Islet of Langerhans (tissue), 1 donor: ENCODE measurements around the gene TOR1AIP1.
A peak's percentile ranks its signal among the peaks of the same experiment; 100 is the strongest.

Experiments
- FAIRE-seq: peaks from one replicate; lab custom pipeline; 2011; peaks lifted over from hg19 to GRCh38; lab: Jason Lieb, UNC

TOR1AIP1 gene

DNA sequence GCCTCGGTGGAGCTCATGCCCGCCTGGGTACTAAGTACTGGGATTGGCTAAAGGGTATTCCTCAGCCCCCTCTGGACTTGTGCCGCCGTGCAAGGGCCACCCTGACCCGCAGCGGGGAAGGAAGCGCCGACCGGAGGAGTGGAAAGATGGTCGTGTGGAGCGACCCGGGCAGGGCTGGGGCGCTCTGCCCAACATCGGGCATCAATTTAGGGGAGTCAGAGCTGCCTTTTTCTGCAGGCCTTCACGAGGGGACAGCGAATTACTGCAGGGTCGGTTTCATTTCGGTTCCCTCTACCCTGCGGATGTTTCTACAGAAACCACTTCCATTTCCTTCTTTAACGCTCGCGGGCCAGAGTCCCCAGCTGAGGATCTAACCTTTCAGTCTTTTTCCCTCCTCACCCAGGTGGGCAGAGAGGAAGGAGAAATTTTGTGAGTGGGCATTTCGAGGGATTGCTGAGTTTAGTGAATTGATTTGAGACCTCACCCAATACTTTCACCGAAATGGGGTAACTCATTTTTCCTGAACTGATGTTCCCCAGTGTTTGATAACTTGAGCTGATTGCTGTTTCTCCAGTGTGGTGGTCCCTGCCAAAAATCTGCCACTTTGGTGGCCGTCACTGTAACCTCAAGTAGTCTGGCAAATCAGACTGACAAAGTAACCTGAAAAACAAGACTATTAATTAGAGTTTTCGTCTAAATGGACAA lies 1.1 kb downstream of the TOR1AIP1 start:
- no peak for FAIRE-seq

DNA sequence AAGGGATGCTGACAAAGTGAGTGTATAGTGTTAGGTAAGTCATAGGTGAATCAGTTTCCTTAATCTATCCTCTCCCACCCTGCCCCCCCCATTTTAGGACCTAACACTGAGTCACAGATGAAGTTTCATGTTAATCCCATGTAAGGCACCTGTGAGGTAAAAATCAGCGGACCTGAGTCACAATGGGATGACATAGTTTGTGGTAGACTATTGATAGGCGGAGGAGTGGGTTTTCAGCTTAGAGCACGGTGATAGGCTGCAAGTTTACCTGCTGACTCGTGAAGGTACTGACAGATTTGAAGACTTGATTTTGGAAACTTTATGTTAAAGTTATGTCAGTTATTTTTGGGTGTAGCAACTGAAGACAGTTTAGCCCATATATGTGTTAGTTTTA lies 1.7 kb downstream of the TOR1AIP1 start:
- FAIRE-seq = no peak

GRCh38 chr1:179888071-179888470 lies 6.0 kb downstream of the TOR1AIP1 start:
- no peak for FAIRE-seq

DNA sequence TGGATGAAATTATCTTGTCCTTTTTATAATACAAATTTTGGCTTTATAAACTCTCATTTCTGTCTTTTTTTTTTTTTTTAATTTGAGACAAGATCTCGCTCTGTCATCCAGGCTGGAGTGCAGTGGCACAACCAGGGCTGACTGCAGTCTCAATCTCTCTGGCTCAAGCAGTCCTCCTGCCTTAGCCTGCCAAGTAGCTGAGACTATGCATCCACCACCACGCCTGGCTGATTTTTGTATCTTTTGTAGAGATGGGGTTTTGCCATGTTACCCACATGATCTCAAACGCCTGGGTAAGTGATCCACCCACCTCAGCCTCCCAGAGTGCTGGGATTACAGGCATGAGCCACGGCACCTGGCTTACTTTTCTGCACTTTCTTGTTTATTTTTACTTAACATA lies 7.5 kb downstream of the TOR1AIP1 start:
- FAIRE-seq = no peak

DNA sequence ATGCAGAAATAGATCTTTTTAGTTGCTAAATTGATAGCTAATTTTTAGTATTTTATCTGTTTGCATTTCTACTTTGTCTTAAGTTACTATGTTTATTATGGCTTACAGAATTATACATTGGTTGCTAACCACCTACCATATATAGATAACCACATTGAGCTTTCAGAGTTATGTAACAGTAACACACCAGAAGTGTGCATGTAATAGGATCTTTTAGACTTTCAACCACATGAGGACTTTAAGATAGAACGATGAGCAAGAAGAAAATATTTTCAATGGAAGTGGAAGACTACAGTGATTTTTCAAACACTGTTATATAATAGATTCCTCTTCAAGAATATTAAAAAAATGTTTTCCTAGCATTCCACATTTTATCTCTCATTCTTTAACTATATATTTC lies 28.8 kb downstream of the TOR1AIP1 start:
- peak; percentile 61 for FAIRE-seq

GRCh38 chr1:179911812-179912211 lies 29.7 kb downstream of the TOR1AIP1 start:
- FAIRE-seq = peak; percentile 13

GRCh38 chr1:179917601-179918429 lies 35.7 kb downstream of the TOR1AIP1 start:
- no peak for FAIRE-seq

DNA sequence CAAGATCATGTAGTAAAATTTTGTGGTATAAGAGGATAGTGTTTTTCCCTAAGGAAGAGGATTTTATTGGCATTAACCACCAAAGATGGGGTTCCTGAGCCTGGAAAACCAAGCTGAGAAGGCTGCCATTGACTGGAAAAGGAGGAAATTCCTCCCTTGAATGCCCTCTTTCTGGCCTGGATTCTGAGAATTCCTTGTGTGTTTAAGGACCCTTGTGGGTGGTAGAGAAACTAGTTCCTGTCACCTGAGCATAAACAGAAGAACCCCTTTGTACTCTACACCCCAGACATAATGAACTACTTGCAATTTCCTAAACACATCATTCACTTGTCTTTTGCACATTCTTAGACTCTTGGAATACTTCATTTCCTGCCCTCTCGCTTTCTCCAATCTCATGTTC lies 39.4 kb downstream of the TOR1AIP1 start:
- FAIRE-seq = no peak

DNA sequence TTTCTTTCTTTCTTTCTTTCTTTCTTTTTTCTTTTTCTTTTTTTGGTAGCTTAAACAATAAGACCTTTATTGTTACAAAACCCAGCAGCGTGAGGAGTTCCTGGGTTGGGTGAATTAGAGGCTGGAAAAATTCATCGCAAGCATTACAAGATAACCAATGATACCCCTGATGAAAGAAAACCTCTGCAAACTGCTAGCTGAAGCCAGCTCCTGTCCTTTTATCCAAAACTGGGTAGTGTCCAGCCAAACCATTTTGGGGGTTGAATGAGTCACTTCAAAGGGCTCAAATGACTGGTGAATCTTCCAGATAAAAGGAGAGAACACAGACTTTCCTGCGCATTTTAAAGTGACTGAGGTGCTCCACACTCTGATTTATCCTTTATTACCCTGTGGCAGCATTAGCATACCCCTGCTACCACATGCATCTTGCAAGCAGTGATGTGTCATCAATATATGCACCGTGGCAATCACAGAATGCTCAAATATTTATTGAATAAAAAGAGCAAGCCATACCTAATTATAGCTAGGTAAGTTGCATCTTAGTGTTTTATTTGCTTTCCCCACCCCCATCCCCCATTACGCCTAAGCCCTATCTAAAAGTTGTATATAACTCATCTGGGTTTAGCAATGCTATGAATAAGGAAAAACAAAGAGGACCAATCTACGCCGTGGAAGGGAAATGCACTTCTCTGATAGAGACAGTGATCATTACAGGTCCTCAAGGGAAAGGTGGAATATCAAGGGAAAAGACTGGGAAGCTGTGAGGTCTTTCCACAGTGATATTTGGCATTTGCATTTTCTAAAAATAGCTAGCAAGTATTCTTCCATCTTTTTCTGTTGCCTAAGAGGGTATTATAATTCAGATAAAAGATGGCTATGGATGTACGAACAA lies 40.1 kb downstream of the TOR1AIP1 start:
- FAIRE-seq = no peak

GRCh38 chr1:179923029-179923428 lies 40.9 kb downstream of the TOR1AIP1 start:
- no peak for FAIRE-seq

GRCh38 chr1:179924268-179924667 lies 42.2 kb downstream of the TOR1AIP1 start:
- FAIRE-seq = no peak

GRCh38 chr1:179925302-179925701 lies 43.2 kb downstream of the TOR1AIP1 start:
- FAIRE-seq = no peak

DNA sequence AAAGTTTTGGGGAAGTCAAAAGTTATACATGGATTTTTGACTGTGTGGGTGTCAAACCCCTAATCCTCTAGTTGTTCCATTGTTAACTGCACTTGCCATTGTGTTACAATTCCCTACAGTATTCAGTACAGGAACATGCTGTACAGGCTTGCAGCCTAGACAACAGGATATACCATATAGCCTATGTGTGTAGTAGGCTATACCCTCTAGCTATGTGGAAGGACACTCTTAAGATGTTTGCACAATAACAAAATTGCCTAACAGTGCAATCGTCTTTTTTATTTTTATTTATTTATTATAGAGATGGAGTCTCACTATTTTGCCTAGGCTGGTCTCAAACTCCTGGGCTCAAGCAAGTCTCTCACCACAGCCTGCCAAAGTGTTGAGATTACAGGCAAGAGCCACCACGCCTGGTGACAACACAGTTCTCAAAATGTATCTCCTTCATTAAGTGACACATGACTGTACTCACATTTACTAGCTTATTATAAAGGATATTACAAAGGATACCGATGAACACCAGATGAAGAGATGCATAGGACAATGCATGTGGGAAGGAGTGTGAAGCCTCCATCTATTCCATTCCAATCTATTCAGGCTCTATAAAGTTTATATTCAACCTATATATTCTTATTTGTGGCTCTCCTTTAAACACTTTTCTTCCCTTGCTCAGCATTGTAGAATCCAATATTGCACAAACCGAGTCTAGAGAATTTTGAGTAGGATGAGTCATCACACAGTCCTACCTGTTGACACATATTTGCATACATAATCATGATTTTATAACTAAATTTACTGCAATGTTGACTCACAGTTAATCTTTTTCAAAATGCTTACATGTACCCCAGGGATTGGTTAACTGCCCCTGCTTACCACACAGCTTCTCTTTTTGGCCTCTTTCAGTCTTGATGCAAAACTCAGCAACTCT lies 44.1 kb downstream of the TOR1AIP1 start:
- FAIRE-seq = no peak

GRCh38 chr1:179926850-179927205 lies 44.7 kb downstream of the TOR1AIP1 start:
- FAIRE-seq = no peak

GRCh38 chr1:179929955-179930798 lies 48.1 kb downstream of the TOR1AIP1 start:
- FAIRE-seq = no peak

DNA sequence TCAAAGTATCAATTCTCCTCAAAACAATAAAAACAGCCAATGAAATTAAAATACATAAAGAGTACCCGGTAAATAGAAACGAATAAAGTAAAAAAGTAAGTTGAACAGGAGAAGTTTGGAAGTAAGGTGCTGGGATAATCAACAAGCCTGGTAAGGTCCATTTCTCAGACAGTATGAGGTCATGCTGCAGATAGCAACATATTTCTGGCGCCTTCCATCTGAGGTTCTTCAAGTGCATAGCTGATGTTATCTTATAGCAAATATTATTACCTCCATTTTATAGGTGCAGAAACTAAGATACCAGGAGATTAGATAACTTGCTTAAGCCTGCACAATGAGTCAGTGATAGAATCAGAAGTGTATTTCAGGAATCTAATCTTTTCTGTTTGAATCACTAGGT lies 48.8 kb downstream of the TOR1AIP1 start:
- FAIRE-seq = no peak

- no peak for FAIRE-seq
Observed at GRCh38 chr1:179933219-179933618, 51.1 kb downstream of the TOR1AIP1 start.

GRCh38 chr1:179935909-179936496 lies 53.9 kb downstream of the TOR1AIP1 start:
- FAIRE-seq = no peak

DNA sequence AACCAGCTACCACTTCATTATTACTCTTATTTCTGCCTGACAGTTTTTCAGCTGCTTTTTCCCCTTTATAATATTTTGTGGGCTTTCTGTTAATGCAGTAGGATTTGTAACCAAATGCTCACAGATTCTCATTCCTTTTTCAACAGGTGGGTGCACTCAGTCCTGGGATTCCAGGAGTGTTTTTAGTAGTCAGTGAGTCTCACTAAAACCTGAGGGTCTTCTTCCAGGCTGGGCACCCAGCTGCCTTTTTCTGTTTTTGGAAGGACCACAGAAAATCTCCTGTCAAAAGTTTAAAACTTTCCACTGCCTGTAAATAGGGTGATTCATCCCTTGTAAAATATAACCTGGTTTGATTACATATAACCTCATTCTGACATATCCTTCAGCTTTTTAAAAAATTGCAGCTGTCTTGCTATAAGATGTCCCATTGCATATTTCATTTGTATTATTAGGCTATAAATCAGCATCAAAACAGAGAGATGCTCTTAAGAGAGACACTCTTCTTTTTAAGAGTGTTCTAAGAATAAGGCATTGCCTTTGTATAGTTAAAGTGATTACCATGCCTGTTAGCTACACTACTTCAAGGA lies 55.7 kb downstream of the TOR1AIP1 start:
- FAIRE-seq = no peak

- FAIRE-seq = no peak
Observed at GRCh38 chr1:179938752-179939151, 56.7 kb downstream of the TOR1AIP1 start.
